A549 treated with AZD9567 at 1 μM for 4 hours (cell line): ENCODE data around the gene CTRB2. TPM values are rescaled to one million over a fixed set of nuclear protein-coding genes. Genes with fewer than 3 reads are reported as not detected.

ENCODE experiments used
- total RNA-seq: library from RNA; stranded (reverse); fragments of 200-300 nt; extraction: Qiagen RNA extraction; gene quantifications from 5 replicates; pipeline ENCODE4 v1.2.3, GENCODE V29; 2022; ENCODE audit not compliant: insufficient read depth

The CTRB2 gene
- 0.21 TPM in 1 of 5 replicates, not detected in the others for total RNA-seq

DNA sequence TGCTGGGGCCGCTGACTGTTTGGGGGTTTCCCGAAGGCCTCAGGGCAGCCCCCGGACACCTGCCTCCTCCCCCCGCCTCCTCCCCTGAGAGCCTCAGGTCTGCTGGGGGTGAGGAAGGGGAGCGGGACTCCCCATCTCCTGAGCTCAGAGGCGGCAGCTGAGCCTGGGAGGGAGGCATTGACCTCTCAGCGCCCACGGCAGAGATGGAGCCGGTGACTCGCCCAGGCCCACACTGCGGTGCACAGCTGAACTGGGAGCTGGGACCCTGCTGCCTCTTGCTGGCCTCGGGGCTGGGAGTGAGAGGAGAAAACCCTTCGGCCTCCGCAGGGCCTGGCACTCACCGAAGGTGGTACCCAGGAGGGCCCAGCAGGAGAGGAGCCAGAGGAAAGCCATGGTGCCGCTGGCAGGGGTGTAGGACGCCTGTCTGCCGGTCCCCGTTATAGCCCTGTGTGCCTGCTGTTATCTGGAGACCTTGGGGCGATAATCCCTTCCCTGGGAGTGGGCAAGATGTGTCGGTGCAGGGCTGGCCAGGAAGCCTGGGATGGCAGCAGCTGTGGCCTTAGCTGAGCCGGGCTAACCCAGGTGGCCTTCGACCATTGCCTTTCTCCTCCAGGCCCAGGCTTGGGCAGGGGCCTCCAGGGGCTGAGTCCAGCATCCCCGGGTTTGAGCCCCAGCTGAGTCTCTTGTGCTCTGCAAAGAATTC lies at the start of gene CTRB2:
CTRB2 (minus strand) TSS at position 413 of the 703 bp plus-strand sequence; CDS start at position 393, 20 bp downstream.

GRCh38 chr16:75251280-75252048 lies 44.5 kb upstream of the CTRB2 start, which contains the start of gene BCAR1:
TSS of gene BCAR1 (minus strand) at chr16:75251624. CDS start at chr16:75251482, 142 bp downstream.

DNA sequence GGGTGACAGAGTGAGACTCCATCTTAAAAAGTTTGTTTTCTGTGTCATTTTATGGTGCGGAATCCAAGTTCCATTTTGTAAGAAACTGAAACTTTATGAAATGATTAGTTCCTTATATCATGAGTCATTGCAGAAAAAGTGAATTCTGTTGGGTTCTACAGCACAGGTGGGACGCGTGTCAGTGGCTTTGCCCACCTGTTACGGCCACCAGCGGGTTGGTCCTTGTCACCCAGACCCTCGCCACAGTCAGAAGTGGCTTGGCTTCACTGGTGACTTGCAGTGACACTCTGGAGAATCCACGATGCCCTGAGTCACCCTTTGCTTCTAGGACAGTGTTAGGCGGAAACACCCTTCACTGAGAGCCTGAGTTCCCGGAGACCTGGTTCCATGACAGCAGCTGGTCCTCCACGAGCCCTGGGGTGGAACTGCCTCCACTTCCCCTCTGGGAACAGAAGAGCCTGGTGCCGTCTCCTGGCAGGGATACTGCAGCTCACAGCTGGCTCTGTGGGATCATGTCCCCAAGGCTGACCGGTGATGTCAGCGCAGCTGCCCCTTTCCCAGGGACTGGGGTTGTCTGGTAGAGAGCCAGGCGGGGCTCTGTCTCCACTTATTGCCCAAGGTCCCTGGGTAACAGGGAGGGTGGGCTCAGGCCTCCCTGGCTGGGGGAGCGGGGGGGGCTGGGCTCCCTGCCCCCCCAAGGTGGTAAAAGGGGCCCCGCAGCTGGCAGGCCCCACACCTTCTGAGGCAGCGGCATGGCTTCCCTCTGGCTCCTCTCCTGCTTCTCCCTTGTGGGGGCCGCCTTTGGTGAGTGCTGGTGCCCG lies 11.5 kb upstream of the CTRB2 start, which contains the start of gene CTRB1:
CTRB1 (plus strand) TSS at position 733 of the 821 bp plus-strand sequence; CDS start at position 753, 20 bp downstream.

Other genes with a start within 250 kb of the CTRB2 start
- gene WDR59, start 222.0 kb downstream of the CTRB2 start, total RNA-seq = 27.3 to 52.9 TPM (median 30.1 TPM) in 5 replicates
- gene ZNRF1, start 208.1 kb downstream of the CTRB2 start, total RNA-seq = 19.3 to 21.4 TPM (median 19.8 TPM) in 5 replicates
- 0.63 to 1.4 TPM (median 0.85 TPM) in 5 replicates for gene LDHD, start 90.4 kb downstream of the CTRB2 start, total RNA-seq
- gene ZFP1, start 58.6 kb downstream of the CTRB2 start, total RNA-seq = 10.9 to 19.2 TPM (median 12.1 TPM) in 5 replicates
- gene CTRB1, start 11.8 kb upstream of the CTRB2 start, total RNA-seq = not detected in 5 replicates
- 83.2 to 112 TPM (median 109 TPM) in 5 replicates for gene BCAR1, start 44.5 kb upstream of the CTRB2 start, total RNA-seq
- 53.9 to 76.5 TPM (median 61.0 TPM) in 5 replicates for gene CFDP1, start 226.3 kb upstream of the CTRB2 start, total RNA-seq